H1 (cell line): ENCODE data around the gene KLHL29.

Experiments
- JUN ChIP-seq: IDR thresholded peaks from 2 replicates; pipeline ENCODE4 v1.6.1; 2011; ENCODE audit warnings: low read depth, mild to moderate bottlenecking, improper control_type of control experiment, low read length
- KDM5A ChIP-seq: fragments of 200-600 bp; IDR thresholded peaks from 2 replicates; pipeline ENCODE4 v1.7.1; 2012; ENCODE audit warnings: mild to moderate bottlenecking, low read length, inconsistent platforms, mixed read lengths
- POLR2A ChIP-seq, 2 experiments: IDR thresholded peaks; 1 replicate in 1 of 2; 2 replicates in 1 of 2; pipeline ENCODE4 v1.6.1; 2011; ENCODE audit warnings: low read depth in 2 of 2, low read length in 2 of 2, mild to moderate bottlenecking in 2 of 2; ENCODE audit errors: control extremely low read depth in 1 of 2
- POLR2AphosphoS5 ChIP-seq: IDR thresholded peaks from 2 replicates; pipeline ENCODE4 v1.6.1; 2011; ENCODE audit warnings: low read depth, low read length
- SIX5 ChIP-seq: IDR thresholded peaks from 2 replicates; pipeline ENCODE4 v1.6.1; 2011; ENCODE audit warnings: mild to moderate bottlenecking, low read depth, low read length

GRCh38 chr2:23691565-23691964 lies 306.6 kb downstream of the KLHL29 start:
- no peak for TF ChIP-seq POLR2A (IDR thresholded peaks at IDR 0.05; ENCODE audit: control extremely low read depth in 1 of 2, low read depth in 2 of 2, low read length in 2 of 2)
- no peak for TF ChIP-seq JUN
- TF ChIP-seq SIX5: no peak
- TF ChIP-seq KDM5A: no peak
- no peak for TF ChIP-seq POLR2AphosphoS5
